HEK293T (cell line): ENCODE data around the gene USP22.

Experiments
- CTCF ChIA-PET: fragments of 350-600 bp; formaldehyde crosslinking; extraction: SDS; loops from one replicate; lab custom pipeline; 2021; ENCODE audit warnings: antibody characterized with exemption, inconsistent platforms; lab: Yijun Ruan, JAX
- POLR2A ChIA-PET: fragments of 350-600 bp; formaldehyde crosslinking; extraction: SDS; loops from one replicate; lab custom pipeline; 2020; ENCODE audit warnings: antibody characterized with exemption, inconsistent platforms; lab: Yijun Ruan, JAX
- DNase-seq: peaks from one replicate; pipeline ENCODE4 v3.0.0; 2012; ENCODE audit warnings: mixed read lengths; ENCODE audit errors: extremely low spot score
- ARNT ChIP-seq: fragments of 450-650 bp; IDR thresholded peaks from 2 replicates; pipeline ENCODE4 v1.6.1; 2017; ENCODE audit warnings: mild to moderate bottlenecking
- BHLHE40 ChIP-seq: fragments of 450-650 bp; IDR thresholded peaks from 2 replicates; pipeline ENCODE4 v1.6.1; 2016; ENCODE audit warnings: mild to moderate bottlenecking, moderate library complexity, borderline replicate concordance
- CTBP1 ChIP-seq: fragments of 450-650 bp; IDR thresholded peaks from 2 replicates; pipeline ENCODE4 v1.6.1; 2016; ENCODE audit warnings: borderline replicate concordance
- ELF4 ChIP-seq: fragments of 450-650 bp; IDR thresholded peaks from 2 replicates; pipeline ENCODE4 v1.6.1; 2017; ENCODE audit warnings: antibody characterized with exemption
- FOXA1 ChIP-seq: fragments of 450-650 bp; IDR thresholded peaks from 2 replicates; pipeline ENCODE4 v1.6.1; 2016; ENCODE audit warnings: mild to moderate bottlenecking
- FOXK2 ChIP-seq: fragments of 450-650 bp; IDR thresholded peaks from 2 replicates; pipeline ENCODE4 v1.6.1; 2016; ENCODE audit warnings: mild to moderate bottlenecking
- FOXM1 ChIP-seq: fragments of 450-650 bp; IDR thresholded peaks from 2 replicates; pipeline ENCODE4 v1.6.1; 2017; ENCODE audit warnings: mild to moderate bottlenecking, borderline replicate concordance
- HDGF ChIP-seq: fragments of 450-650 bp; IDR thresholded peaks from 2 replicates; pipeline ENCODE4 v1.6.1; 2017; ENCODE audit warnings: antibody characterized with exemption, borderline replicate concordance
- L3MBTL2 ChIP-seq: fragments of 450-650 bp; conservative IDR thresholded peaks from 2 replicates; pipeline ENCODE4 v1.6.1; 2016; ENCODE audit warnings: mild to moderate bottlenecking
- LEF1 ChIP-seq: fragments of 450-650 bp; IDR thresholded peaks from 2 replicates; pipeline ENCODE4 v1.6.1; 2017; ENCODE audit warnings: mild to moderate bottlenecking, borderline replicate concordance
- NFRKB ChIP-seq: fragments of 450-650 bp; IDR thresholded peaks from 2 replicates; pipeline ENCODE4 v1.6.1; 2016; ENCODE audit warnings: mild to moderate bottlenecking, moderate library complexity
- SP1 ChIP-seq: fragments of 450-650 bp; IDR thresholded peaks from 2 replicates; pipeline ENCODE4 v1.6.1; 2017
- SUZ12 ChIP-seq: fragments of 450-650 bp; IDR thresholded peaks from 2 replicates; pipeline ENCODE4 v1.6.1; 2016; ENCODE audit warnings: mild to moderate bottlenecking
- TARDBP ChIP-seq: fragments of 450-650 bp; IDR thresholded peaks from 2 replicates; pipeline ENCODE4 v1.6.1; 2016
- ZNF384 ChIP-seq: fragments of 450-650 bp; IDR thresholded peaks from 2 replicates; pipeline ENCODE4 v1.6.1; 2016
- TF ChIP-seq, protein P1 (sequence below): fragments of 450-650 bp; IDR thresholded peaks from 2 replicates; pipeline ENCODE4 v1.6.1; 2016

Gene USP22

DNA sequence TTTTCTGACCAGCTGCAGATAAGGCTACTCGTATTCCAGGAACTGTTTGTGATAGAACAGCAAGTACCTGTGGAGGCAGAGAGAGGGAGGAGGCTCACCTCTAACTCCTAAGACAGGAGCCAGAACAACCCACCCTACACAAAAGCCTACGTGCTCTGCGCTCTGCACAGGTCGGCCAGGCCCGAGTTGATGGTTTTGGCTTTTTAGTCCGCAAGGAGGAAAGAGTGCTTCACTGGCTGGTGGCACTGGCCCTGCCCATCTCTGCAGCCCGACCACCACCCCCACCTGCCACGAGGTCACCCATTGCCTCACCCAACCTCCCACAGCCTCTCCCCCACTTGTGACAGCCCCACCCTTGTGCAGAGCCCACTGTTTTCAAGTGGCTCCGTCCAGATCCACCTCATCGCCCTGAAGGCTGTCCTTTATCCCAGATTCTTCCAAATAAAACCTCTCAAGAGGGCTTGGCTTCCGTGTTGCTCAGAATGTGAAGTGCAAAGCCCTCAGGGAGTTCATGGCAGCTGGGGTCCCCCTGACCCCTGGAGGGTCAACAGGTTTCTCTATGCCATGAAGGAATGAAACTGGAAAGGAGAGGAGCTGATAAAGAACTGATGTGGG lies 39.7 kb downstream of the USP22 start:
- TF ChIP-seq FOXM1 (no peak), CTBP1 (no peak), ZNF384 (no peak), ARNT (no peak), HDGF (no peak)
- TF ChIP-seq, protein P1, sequence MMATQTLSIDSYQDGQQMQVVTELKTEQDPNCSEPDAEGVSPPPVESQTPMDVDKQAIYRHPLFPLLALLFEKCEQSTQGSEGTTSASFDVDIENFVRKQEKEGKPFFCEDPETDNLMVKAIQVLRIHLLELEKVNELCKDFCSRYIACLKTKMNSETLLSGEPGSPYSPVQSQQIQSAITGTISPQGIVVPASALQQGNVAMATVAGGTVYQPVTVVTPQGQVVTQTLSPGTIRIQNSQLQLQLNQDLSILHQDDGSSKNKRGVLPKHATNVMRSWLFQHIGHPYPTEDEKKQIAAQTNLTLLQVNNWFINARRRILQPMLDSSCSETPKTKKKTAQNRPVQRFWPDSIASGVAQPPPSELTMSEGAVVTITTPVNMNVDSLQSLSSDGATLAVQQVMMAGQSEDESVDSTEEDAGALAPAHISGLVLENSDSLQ, result no peak
- DNase-seq, result no peak
- ChIA-PET POLR2A (no interaction called here), CTCF (interaction anchor here (0.7 kb wide), 1 partner anchor 17 kb away, joined by 3 read pairs; no protein-coding TSS in a partner anchor)

DNA sequence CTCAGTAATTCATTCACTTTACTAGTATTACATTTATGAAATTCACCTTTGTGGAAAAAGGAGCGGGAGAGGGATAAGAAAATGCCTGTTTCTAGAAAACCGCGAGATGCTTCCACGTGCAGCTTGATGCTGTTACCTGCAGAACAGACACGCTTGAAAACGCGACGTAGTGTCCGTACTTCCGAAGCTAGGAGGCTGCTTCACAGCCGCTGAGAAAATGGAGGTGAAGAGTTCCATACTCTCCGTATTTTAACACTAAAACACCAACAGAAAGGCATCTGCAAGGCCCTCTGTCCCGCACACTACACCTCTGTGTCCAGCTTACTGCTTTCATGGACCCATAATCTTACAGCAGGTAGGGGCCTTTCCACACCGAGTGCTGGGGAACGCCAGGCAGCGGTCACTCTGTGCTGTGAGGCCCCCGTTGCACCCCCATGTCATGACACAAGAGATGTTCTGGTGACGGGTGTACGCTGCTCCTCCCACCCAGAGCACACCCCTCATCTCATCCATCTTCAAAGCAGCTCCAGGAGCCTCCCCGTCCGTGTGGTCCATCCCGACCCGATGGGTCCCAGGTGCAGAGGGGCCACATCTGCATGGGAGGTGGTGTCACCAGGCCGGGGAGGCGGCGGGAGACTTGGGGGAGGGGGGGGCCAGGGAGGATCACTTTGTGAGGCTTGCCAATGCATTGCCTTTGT lies 40.4 kb downstream of the USP22 start:
- TF ChIP-seq ZNF384, result no peak
- ChIA-PET POLR2A (interaction anchor here (0.6 kb wide), 1 partner anchor 19 kb away, joined by 3 read pairs; no protein-coding TSS in a partner anchor), CTCF (no interaction called here)
- no peak for DNase-seq

DNA sequence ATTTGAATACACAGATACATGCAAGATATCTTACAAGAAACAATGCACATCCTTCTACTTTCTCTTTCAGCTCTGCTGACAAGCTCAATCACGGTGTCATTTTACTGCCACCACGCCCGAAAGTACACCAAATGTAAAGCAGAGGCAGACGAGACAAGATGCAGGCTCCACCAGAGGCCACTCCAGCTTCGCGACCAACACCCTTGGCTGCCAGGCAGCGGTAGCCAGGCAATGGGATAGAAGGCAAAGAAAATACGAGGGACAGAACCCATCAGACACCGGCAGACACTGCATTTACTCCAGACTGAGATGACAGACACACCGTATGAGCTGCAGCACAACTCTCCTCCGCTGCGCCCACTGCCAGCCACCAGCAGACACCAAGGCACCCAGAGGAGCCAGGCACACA lies 41.0 kb downstream of the USP22 start:
- POLR2A ChIA-PET, result interaction anchor here (0.6 kb wide), 1 partner anchor 19 kb away, joined by 3 read pairs; no protein-coding TSS in a partner anchor
- CTCF ChIA-PET, result interaction anchor here (1.0 kb wide), 1 partner anchor 9 kb away, joined by 5 read pairs; no protein-coding TSS in a partner anchor
- TF ChIP-seq FOXA1 (no peak), CTBP1 (no peak), NFRKB (no peak), FOXK2 (no peak), ELF4 (no peak), SP1 (no peak)
- DNase-seq, result no peak

DNA sequence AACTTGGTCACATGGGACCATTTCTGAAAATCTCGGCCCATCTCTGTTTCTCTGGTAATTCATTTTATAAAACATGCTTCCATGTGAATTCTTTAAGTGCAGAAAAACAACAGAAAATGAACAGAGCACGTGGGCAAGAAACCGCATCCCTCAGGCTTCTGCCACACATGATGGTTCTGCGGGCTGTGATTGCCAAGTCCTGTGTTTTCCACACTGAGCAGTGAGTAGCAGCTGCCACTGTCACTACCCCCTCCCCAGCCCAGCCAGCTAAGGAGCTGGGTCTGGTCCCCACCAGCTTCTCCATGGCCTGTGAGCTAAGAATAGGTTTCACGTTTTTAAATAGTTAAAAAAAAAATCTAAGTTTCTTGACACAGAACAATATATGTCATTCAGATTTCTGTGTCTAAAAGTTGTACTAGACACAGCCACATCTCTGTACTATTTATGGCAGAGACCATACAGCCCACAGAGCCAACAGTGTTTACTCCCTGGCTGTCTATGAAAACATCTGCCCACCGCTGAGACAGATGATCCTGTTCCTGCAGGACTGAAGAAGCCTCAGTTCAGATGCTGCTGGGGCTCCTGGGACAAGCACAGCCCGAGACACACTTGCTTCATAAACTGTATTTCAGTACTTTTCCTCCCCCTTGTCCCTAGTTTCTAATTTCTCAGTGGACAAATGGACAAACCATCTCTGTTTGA lies 41.5 kb downstream of the USP22 start:
- POLR2A ChIA-PET, result no interaction called here
- DNase-seq, result no peak
- TF ChIP-seq LEF1, result no peak
- TF ChIP-seq TARDBP, result no peak
- no peak for TF ChIP-seq FOXA1
- no peak for TF ChIP-seq FOXM1
- TF ChIP-seq ARNT, result no peak
- TF ChIP-seq NFRKB, result no peak
- TF ChIP-seq, protein P1, result no peak
- no peak for TF ChIP-seq SUZ12
- no peak for TF ChIP-seq ZNF384
- no peak for TF ChIP-seq HDGF
- no peak for TF ChIP-seq L3MBTL2
- CTCF ChIA-PET, result interaction anchor here (1.0 kb wide), 1 partner anchor 8 kb away, joined by 5 read pairs; no protein-coding TSS in a partner anchor

DNA sequence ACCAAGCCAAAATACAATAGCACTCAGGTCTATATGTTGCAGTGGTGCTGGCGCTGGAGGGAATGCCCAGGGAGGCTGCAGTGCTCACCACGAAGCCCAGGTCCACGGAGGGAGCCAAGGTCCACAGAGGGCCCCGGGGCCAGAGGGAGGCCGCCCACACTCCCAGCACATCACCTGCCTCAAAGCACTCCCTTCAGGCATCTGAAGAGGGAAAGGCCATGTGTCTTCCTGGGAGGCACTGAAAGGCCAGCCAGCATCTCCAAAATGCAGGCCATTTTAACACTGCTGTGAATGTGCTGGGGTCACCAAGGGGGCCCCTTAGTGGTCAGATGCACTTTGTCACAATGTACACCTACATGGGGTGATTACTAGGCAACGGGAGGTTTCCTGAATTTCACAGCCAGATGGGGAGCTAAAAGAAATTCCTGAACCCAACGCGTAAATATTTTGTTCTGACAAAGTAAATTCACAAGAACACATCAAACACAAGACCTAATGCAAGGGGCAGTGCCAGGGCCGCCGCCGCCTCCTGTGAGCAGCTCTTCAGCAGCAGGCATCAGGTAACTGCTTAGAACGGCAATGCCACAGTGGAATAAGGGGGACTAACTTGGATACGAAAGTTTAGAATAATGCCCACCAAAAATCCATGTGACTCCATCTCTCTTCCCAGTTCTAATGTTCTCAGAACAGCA lies 42.8 kb downstream of the USP22 start:
- ChIA-PET POLR2A (no interaction called here), CTCF (interaction anchor here (1.1 kb wide), 1 partner anchor 198 kb away, joined by 4 read pairs; no protein-coding TSS in a partner anchor)
- no peak for TF ChIP-seq ARNT
- TF ChIP-seq NFRKB, result no peak
- TF ChIP-seq FOXM1, result no peak
- no peak for TF ChIP-seq CTBP1
- TF ChIP-seq ZNF384, result no peak
- no peak for DNase-seq

DNA sequence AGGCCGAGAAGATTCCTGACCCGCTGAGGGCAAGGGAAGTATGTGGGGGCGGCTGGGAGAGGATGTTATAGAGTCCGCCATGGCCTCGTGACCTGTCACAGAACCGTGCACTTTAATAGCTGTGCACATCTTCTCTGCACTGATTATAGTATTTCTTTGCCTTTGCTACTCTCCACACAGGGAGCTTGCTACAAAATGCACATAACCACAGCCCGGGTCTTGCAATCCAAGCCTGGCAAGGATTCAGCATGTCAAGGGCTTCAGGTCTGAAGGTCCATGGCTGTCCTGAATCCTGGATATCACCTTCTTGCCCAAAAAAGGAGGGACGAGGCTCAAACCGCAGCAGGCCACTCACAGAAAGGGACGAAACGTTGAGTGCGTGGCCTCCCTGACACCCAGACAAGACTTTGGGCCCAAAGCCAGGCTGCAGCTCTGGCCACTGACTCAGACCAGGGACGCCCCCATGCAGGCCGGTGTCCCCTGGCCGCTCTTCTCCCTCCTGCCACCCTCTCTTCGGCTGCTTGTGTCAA lies 43.7 kb downstream of the USP22 start:
- CTCF ChIA-PET, result interaction anchor here (1.1 kb wide), 1 partner anchor 198 kb away, joined by 4 read pairs; no protein-coding TSS in a partner anchor
- DNase-seq, result no peak
- POLR2A ChIA-PET, result no interaction called here
- no peak for TF ChIP-seq BHLHE40
- no peak for TF ChIP-seq FOXA1
- TF ChIP-seq L3MBTL2, result no peak
- no peak for TF ChIP-seq FOXK2
- TF ChIP-seq FOXM1, result no peak
